Measurements from ENCODE around the gene GLIS2.

GRCh38 chr16:4293181-4293716 is 22.6 kb upstream of the GLIS2 start:
- TF ChIP-seq POLR2A (IDR thresholded peaks at IDR 0.05) (no peak), CTCF (IDR thresholded peaks at IDR 0.05) (no peak), POLR2AphosphoS5 (IDR thresholded peaks at IDR 0.05; ENCODE audit: insufficient read depth in 1 of 2, low read depth in 1 of 2) (no peak)

All from vagina (tissue), 2 donors.